ENCODE results near the gene FNDC7.

The FNDC7 gene

GRCh38 chr1:108791790-108792189, 79.1 kb downstream of the FNDC7 start:
- H3K18ac ChIP-seq (ENCODE audit: low read depth in 1 of 2, low read length in 2 of 2) = no peak overlapping the region
- H3K23ac ChIP-seq (ENCODE audit: low read length in 2 of 2) = no peak overlapping the region
- no peak overlapping the region for H2BK120ac ChIP-seq (ENCODE audit: low read depth, low read length)
- H2AFZ ChIP-seq (ENCODE audit: low read depth, low read length) = no peak overlapping the region
- no peaks in the 10 kb centered on the region for H3K27me3 ChIP-seq (ENCODE audit: control insufficient read depth in 1 of 2, insufficient read depth in 1 of 2, low read length in 2 of 2)
- H3K36me3 ChIP-seq (ENCODE audit: control insufficient read depth in 1 of 2, insufficient read depth in 2 of 2, low read depth in 1 of 2, low read length in 2 of 2) = peaks cover 6 to 96% of the 10 kb centered on the region in 2 experiments
- WGBS = 100% methylated on average over 1 of the region's 1 CpG
- peaks cover 21% of the 10 kb centered on the region for H3K9me3 ChIP-seq (ENCODE audit: control insufficient read depth, low read length)
- no peak overlapping the region for H3K27ac ChIP-seq (ENCODE audit: low read length, poor library complexity, severe bottlenecking)
- H2BK12ac ChIP-seq (ENCODE audit: low read length in 2 of 2) = no peak overlapping the region
- H3K4ac ChIP-seq (ENCODE audit: low read depth in 1 of 2, low read length in 2 of 2) = no peak overlapping the region
- no peaks in the 10 kb centered on the region for H3K4me1 ChIP-seq (ENCODE audit: control insufficient read depth, insufficient read depth, low read depth, low read length)
- H2AK5ac ChIP-seq (ENCODE audit: low read length, severe bottlenecking) = no peak overlapping the region
- DNase-seq = no peak
- H3K9ac ChIP-seq (ENCODE audit: low read length) = no peak overlapping the region
- peak overlapping the region in 1 of 2 experiments; percentile 5 for H3K4me3 ChIP-seq (ENCODE audit: insufficient read depth in 1 of 2, low read depth in 1 of 2, low read length in 2 of 2)
- H2BK15ac ChIP-seq (ENCODE audit: low read depth, poor library complexity, severe bottlenecking) = no peak overlapping the region
- no peak overlapping the region for H3K4me2 ChIP-seq (ENCODE audit: low read length, poor library complexity, severe bottlenecking)
- H2BK5ac ChIP-seq (ENCODE audit: low read depth, low read length, poor library complexity, severe bottlenecking) = no peak overlapping the region
- no peak overlapping the region for H4K8ac ChIP-seq (ENCODE audit: low read length)
- H3K14ac ChIP-seq (ENCODE audit: low read length in 2 of 2) = no peak overlapping the region
- no peak overlapping the region for H4K91ac ChIP-seq (ENCODE audit: low read length)
- H3K79me1 ChIP-seq (replicated peaks; ENCODE audit: low read length, poor library complexity, severe bottlenecking) = peaks cover 2% of the 10 kb centered on the region
